GM18951 (cell line): ENCODE results near the gene C5orf47.

Source experiments
- POLR2A ChIP-seq: IDR thresholded peaks from 4 replicates; pipeline ENCODE4 v1.6.1; 2011; ENCODE audit warnings: mild to moderate bottlenecking; ENCODE audit not compliant: insufficient read length, insufficient read depth; ENCODE audit errors: extremely low read depth
- in situ Hi-C: fragments of 300-500 bp; cut with MboI; formaldehyde crosslinking; loops from one replicate; pipeline ENCODE4 v1.12.0; 2022; ENCODE audit warnings: low sequenced_read_pairs, mixed read lengths, inconsistent platforms; ENCODE audit not compliant: unreplicated experiment

The C5orf47 gene

GRCh38 chr5:173963182-173963838 is 25.7 kb upstream of the C5orf47 start:
- in situ Hi-C loops = no loop called here
- no peak for TF ChIP-seq POLR2A

- TF ChIP-seq POLR2A = no peak
- in situ Hi-C loops = no loop called here
These were observed 25.0 kb upstream of the C5orf47 start for GRCh38 chr5:173963867-173964441.

GRCh38 chr5:173964506-173964905 is 24.5 kb upstream of the C5orf47 start:
- no peak for TF ChIP-seq POLR2A
- in situ Hi-C loops = no loop called here

GRCh38 chr5:173967241-173967640 is 21.7 kb upstream of the C5orf47 start:
- in situ Hi-C loops = loop anchor here (5.0 kb wide), 1 partner anchor 345 kb away; no protein-coding TSS in a partner anchor
- TF ChIP-seq POLR2A = no peak

GRCh38 chr5:173968154-173968797 is 20.7 kb upstream of the C5orf47 start:
- in situ Hi-C loops = loop anchor here (5.0 kb wide), 1 partner anchor 346 kb away; no protein-coding TSS in a partner anchor
- TF ChIP-seq POLR2A = no peak

- TF ChIP-seq POLR2A = no peak
- in situ Hi-C loops = loop anchor here (5.0 kb wide), 1 partner anchor 347 kb away; no protein-coding TSS in a partner anchor
These were observed 19.6 kb upstream of the C5orf47 start for GRCh38 chr5:173969167-173970049.

GRCh38 chr5:173970878-173971650 is 17.9 kb upstream of the C5orf47 start:
- no peak for TF ChIP-seq POLR2A
- in situ Hi-C loops = no loop called here

GRCh38 chr5:173971681-173972345 is 17.2 kb upstream of the C5orf47 start:
- in situ Hi-C loops = no loop called here
- TF ChIP-seq POLR2A = no peak

- TF ChIP-seq POLR2A = no peak
- in situ Hi-C loops = no loop called here
These were observed 16.4 kb upstream of the C5orf47 start for GRCh38 chr5:173972607-173972924.

GRCh38 chr5:173972925-173973615 is 15.9 kb upstream of the C5orf47 start:
- in situ Hi-C loops = no loop called here
- no peak for TF ChIP-seq POLR2A

- in situ Hi-C loops = no loop called here
- TF ChIP-seq POLR2A = no peak
These were observed 15.4 kb upstream of the C5orf47 start for GRCh38 chr5:173973616-173973969.
